Transverse colon (tissue), 4 donors: ENCODE data around the gene C16orf89. TPM values are rescaled to one million over a fixed set of nuclear protein-coding genes. Genes with fewer than 3 reads are reported as not detected.

Source experiments
- DNase-seq: peaks from one replicate; pipeline ENCODE4 v3.0.0-alpha.2; 2019
- H3K27ac ChIP-seq, 4 donors: fragments of 200-600 bp; sonication (generic); 2 replicates each; pipeline ENCODE4 v1.5.1; 2016 to 2018; ENCODE audit warnings: inconsistent platforms in 4 of 4
- H3K27me3 ChIP-seq: fragments of 200-600 bp; sonication (generic); 2 replicates; pipeline ENCODE4 v1.5.1; 2017; ENCODE audit warnings: inconsistent platforms
- H3K36me3 ChIP-seq, 4 donors: fragments of 200-600 bp; sonication (generic); 2 replicates each; pipeline ENCODE4 v1.5.1; 2017 to 2019; ENCODE audit warnings: inconsistent platforms in 4 of 4
- H3K4me1 ChIP-seq, 4 donors: fragments of 200-600 bp; sonication (generic); 2 replicates each; pipeline ENCODE4 v1.5.1; 2017 to 2020; ENCODE audit warnings: inconsistent platforms in 4 of 4
- H3K4me3 ChIP-seq, 4 donors: fragments of 200-600 bp; sonication (generic); 1 replicate in 1 of 4; 2 replicates in 3 of 4; pipeline versions ENCODE4 v1.5.1 to v1.6.1; 2017 to 2019; ENCODE audit warnings: inconsistent platforms in 4 of 4
- H3K9me3 ChIP-seq, 2 donors: fragments of 200-600 bp; sonication (generic); 2 replicates each; pipeline ENCODE4 v1.5.1; 2017 to 2019; ENCODE audit warnings: inconsistent platforms in 2 of 2
- CTCF ChIP-seq, 5 experiments: fragments of 200-600 bp in 3 of 5; fragments of 450-650 bp in 2 of 5; sonication (generic) in 3 of 5; IDR thresholded peaks; 1 replicate in 2 of 5; 2 replicates in 3 of 5; pipeline ENCODE4 v1.5.1; 2016 to 2017; ENCODE audit warnings: antibody characterized with exemption in 5 of 5, inconsistent platforms in 3 of 5, mild to moderate bottlenecking in 2 of 5, moderate library complexity in 1 of 5
- EP300 ChIP-seq: sonication (generic); formaldehyde crosslinking; IDR thresholded peaks from one replicate; pipeline ENCODE4 v1.6.1; 2017; ENCODE audit warnings: antibody characterized with exemption, low read depth
- POLR2A ChIP-seq: fragments of 450-650 bp; IDR thresholded peaks from one replicate; pipeline ENCODE4 v1.6.1; 2016; ENCODE audit warnings: antibody characterized with exemption, mild to moderate bottlenecking, moderate library complexity
- POLR2AphosphoS5 ChIP-seq, 3 donors: sonication (generic); formaldehyde crosslinking; IDR thresholded peaks; one replicate each; pipeline ENCODE4 v1.6.1; 2016; ENCODE audit warnings: antibody characterized with exemption in 3 of 3
- WGBS, 2 donors: methylation state at CpG; one replicate each; pipeline ENCODE4 v1.1.5; 2018; ENCODE audit warnings: low coverage in 1 of 2; 5-methylcytosine and 5-hydroxymethylcytosine counted together
- in situ Hi-C, 4 donors: fragments of 200-750 bp; cut with MboI; loops; one replicate each; pipeline versions ENCODE4 v1.15.0 to v1.15.1; 2017; ENCODE audit warnings: low sequenced_read_pairs in 3 of 4, low pct_ligation_motif_present in 1 of 4, low pct_unique_long_range_greater_than_20kb in 1 of 4
- intact Hi-C: fragments of 100-400 bp; cut with DNase I; formaldehyde crosslinking; loops from one replicate; pipeline ENCODE4 v1.15.1; 2023; ENCODE audit warnings: low total_unique reads
- total RNA-seq, 4 donors: library from RNA; depleted of rRNA; stranded (reverse); fragments of >200 nt; gene quantifications; one replicate each; pipeline ENCODE4 v1.1.0, GENCODE V29; 2016

The C16orf89 gene
- total RNA-seq, 4 donors from 2014 or later, result 1.5 to 8.6 TPM; not detected in 2

GRCh38 chr16:5002699-5003143 is 63.0 kb downstream of the C16orf89 start:
- no peaks in the 10 kb centered on the region for H3K4me1 ChIP-seq
- no peak for DNase-seq
- H3K36me3 ChIP-seq, result no peaks in the 10 kb centered on the region
- no peak overlapping the region for H3K27ac ChIP-seq
- H3K27me3 ChIP-seq, result no peaks in the 10 kb centered on the region
- H3K9me3 ChIP-seq, result no peaks in the 10 kb centered on the region
- no peak overlapping the region for H3K4me3 ChIP-seq
- TF ChIP-seq CTCF (IDR thresholded peaks at IDR 0.05) (no peak), EP300 (no peak), POLR2A (no peak), POLR2AphosphoS5 (IDR thresholded peaks at IDR 0.05) (no peak)
- WGBS, 2 donors, result 75 to 90% methylated on average over 2 to 3 of the region's 3 CpGs
- intact Hi-C loops, result no loop called here
- in situ Hi-C loops, result no loop called here

GRCh38 chr16:5001986-5002385 is 63.8 kb downstream of the C16orf89 start:
- TF ChIP-seq CTCF (IDR thresholded peaks at IDR 0.05), result no peak
- TF ChIP-seq POLR2A, result no peak
- no peak for TF ChIP-seq EP300
- no peak for TF ChIP-seq POLR2AphosphoS5 (IDR thresholded peaks at IDR 0.05)
- no peak for DNase-seq
- Histone ChIP-seq H3K4me1 (no peaks in the 10 kb centered on the region), H3K27ac (no peak overlapping the region), H3K36me3 (no peaks in the 10 kb centered on the region), H3K27me3 (no peaks in the 10 kb centered on the region), H3K9me3 (no peaks in the 10 kb centered on the region), H3K4me3 (no peak overlapping the region)
- in situ Hi-C loops, result no loop called here
- WGBS, 2 donors, result 66 to 68% methylated on average over 4 to 6 of the region's 6 CpGs
- intact Hi-C loops, result no loop called here

- no peaks in the 10 kb centered on the region for H3K27me3 ChIP-seq
- H3K9me3 ChIP-seq, result no peaks in the 10 kb centered on the region
- no peak overlapping the region for H3K4me3 ChIP-seq
- no peaks in the 10 kb centered on the region for H3K4me1 ChIP-seq
- TF ChIP-seq POLR2AphosphoS5 (IDR thresholded peaks at IDR 0.05) (no peak), CTCF (IDR thresholded peaks at IDR 0.05) (no peak), EP300 (no peak), POLR2A (no peak)
- intact Hi-C loops (no loop called here), in situ Hi-C loops (no loop called here)
- H3K27ac ChIP-seq, result no peak overlapping the region
- no peaks in the 10 kb centered on the region for H3K36me3 ChIP-seq
- WGBS, 2 donors, result 57 to 78% methylated on average over 5 to 7 of the region's 7 CpGs
- no peak for DNase-seq
Measured at GRCh38 chr16:5001571-5001970, 64.2 kb downstream of the C16orf89 start.

- in situ Hi-C loops (no loop called here), intact Hi-C loops (no loop called here)
- no peaks in the 10 kb centered on the region for H3K9me3 ChIP-seq
- H3K4me1 ChIP-seq, result no peaks in the 10 kb centered on the region
- 88 to 95% methylated on average over 4 to 19 of the region's 19 CpGs for WGBS, 2 donors
- H3K36me3 ChIP-seq, result no peaks in the 10 kb centered on the region
- no peak for DNase-seq
- H3K4me3 ChIP-seq, result no peak overlapping the region
- H3K27ac ChIP-seq, result no peak overlapping the region
- TF ChIP-seq CTCF (IDR thresholded peaks at IDR 0.05), result no peak
- TF ChIP-seq EP300, result no peak
- TF ChIP-seq POLR2AphosphoS5 (IDR thresholded peaks at IDR 0.05), result no peak
- TF ChIP-seq POLR2A, result no peak
- no peaks in the 10 kb centered on the region for H3K27me3 ChIP-seq
Measured at GRCh38 chr16:5000573-5001001, 65.2 kb downstream of the C16orf89 start.
